ENCODE data around the gene ZNF324. TPM values are rescaled to one million over a fixed set of nuclear protein-coding genes. Genes with fewer than 3 reads are reported as not detected.
A peak's percentile ranks its signal among the peaks of the same experiment; 100 is the strongest.

Gene ZNF324
- total and polyA plus RNA-seq, 2 of the 13 experiments (the other 11 are each of a cell fraction or from before 2014, with no cell fraction given) = 1.1 to 4.7 TPM

GRCh38 chr19:58499021-58499927 is 32.4 kb downstream of the ZNF324 start (continued):
- TF ChIP-seq ZNF710 (CRISPR knock-in tag; IDR thresholded peaks at IDR 0.05; ENCODE audit: borderline replicate concordance) (peak; percentile 56; the same call in 1 of the 2 replicates), ONECUT2 (CRISPR knock-in tag; IDR thresholded peaks at IDR 0.05) (no peak), ATF5 (CRISPR knock-in tag; IDR thresholded peaks at IDR 0.05; ENCODE audit: low read depth) (no peak), NBN (conservative IDR thresholded peaks at IDR 0.05) (no peak), ZNF256 (CRISPR knock-in tag; conservative IDR thresholded peaks at IDR 0.05) (no peak), IRF1 (CRISPR knock-in tag; IDR thresholded peaks at IDR 0.05; ENCODE audit: low read depth) (no peak), HOMEZ (CRISPR knock-in tag; IDR thresholded peaks at IDR 0.05; ENCODE audit: low read depth) (peak; percentile 25; the same call in 1 of the 2 replicates), ARID4A (CRISPR knock-in tag; IDR thresholded peaks at IDR 0.05; ENCODE audit: borderline replicate concordance) (peak; percentile 94), ZMYM3 (CRISPR knock-in tag; IDR thresholded peaks at IDR 0.05) (peak; percentile 74; the same call in 1 of the 2 replicates), ZNF446 (CRISPR knock-in tag; IDR thresholded peaks at IDR 0.05) (no peak), ZNF44 (CRISPR knock-in tag; IDR thresholded peaks at IDR 0.05) (no peak), TGIF2 (CRISPR knock-in tag; IDR thresholded peaks at IDR 0.05) (peak; percentile 58; the same call in 1 of the 2 replicates), ZNF572 (CRISPR knock-in tag; IDR thresholded peaks at IDR 0.05) (peak; percentile 84; the same call in 1 of the 2 replicates), KDM4B (CRISPR knock-in tag; IDR thresholded peaks at IDR 0.05) (peak; percentile 85), NFRKB (IDR thresholded peaks at IDR 0.05) (no peak), HNF4A (CRISPR knock-in tag; IDR thresholded peaks at IDR 0.05) (no peak)
